CD4-positive, alpha-beta T cell treated with Interleukin-4 for 1 hour (primary cell): ENCODE results near the gene C1QTNF2.

Source experiments
- DNase-seq, 2 donors: peaks; one replicate each; pipeline ENCODE4 v3.0.0-alpha.2; 2020 to 2022

Gene C1QTNF2

GRCh38 chr5:160371294-160371693 is 868 bp upstream of the C1QTNF2 start:
- DNase-seq: no peak

GRCh38 chr5:160370713-160371034 is 248 bp upstream of the C1QTNF2 start:
- no peak for DNase-seq

- no peak for DNase-seq
These were observed 2.5 kb downstream of the C1QTNF2 start for GRCh38 chr5:160367885-160368284.

- DNase-seq: no peak
These were observed 3.2 kb downstream of the C1QTNF2 start for GRCh38 chr5:160367261-160367660.

GRCh38 chr5:160366230-160366629 is 4.2 kb downstream of the C1QTNF2 start:
- no peak for DNase-seq

- DNase-seq: no peak
These were observed 6.6 kb downstream of the C1QTNF2 start for GRCh38 chr5:160363660-160364395.

- no peak for DNase-seq
These were observed 7.2 kb downstream of the C1QTNF2 start for GRCh38 chr5:160363211-160363610.

- DNase-seq: no peak
These were observed 8.7 kb downstream of the C1QTNF2 start for GRCh38 chr5:160361624-160362228.

GRCh38 chr5:160360310-160360709 is 10.1 kb downstream of the C1QTNF2 start:
- no peak for DNase-seq

GRCh38 chr5:160359816-160360215 is 10.6 kb downstream of the C1QTNF2 start:
- DNase-seq: no peak

- DNase-seq: no peak
These were observed 11.2 kb downstream of the C1QTNF2 start for GRCh38 chr5:160359242-160359641.

- DNase-seq: no peak
These were observed 12.5 kb downstream of the C1QTNF2 start for GRCh38 chr5:160357861-160358411.

GRCh38 chr5:160357394-160357793 is 13.0 kb downstream of the C1QTNF2 start:
- no peak for DNase-seq

GRCh38 chr5:160356550-160357347 is 13.7 kb downstream of the C1QTNF2 start:
- DNase-seq: no peak

- DNase-seq: no peak
These were observed 15.8 kb downstream of the C1QTNF2 start for GRCh38 chr5:160354666-160355065.

GRCh38 chr5:160353379-160353778 is 17.0 kb downstream of the C1QTNF2 start:
- no peak for DNase-seq

GRCh38 chr5:160352308-160352707 is 18.1 kb downstream of the C1QTNF2 start:
- DNase-seq: no peak

- no peak for DNase-seq
These were observed 20.5 kb downstream of the C1QTNF2 start for GRCh38 chr5:160349935-160350303.

GRCh38 chr5:160349249-160349934 is 21.0 kb downstream of the C1QTNF2 start:
- DNase-seq: no peak

GRCh38 chr5:160348080-160348479 is 22.3 kb downstream of the C1QTNF2 start:
- DNase-seq: no peak

GRCh38 chr5:160347448-160347847 is 23.0 kb downstream of the C1QTNF2 start:
- DNase-seq: no peak

GRCh38 chr5:160342413-160342941 is 27.9 kb downstream of the C1QTNF2 start:
- DNase-seq: no peak

- DNase-seq: no peak
These were observed 29.0 kb downstream of the C1QTNF2 start for GRCh38 chr5:160341309-160341870.
